Fibroblast of skin of right biceps (primary cell): Measurements from ENCODE around the gene KCTD1.
"Not testable (repeated sequence)": the region's sequence is repeated elsewhere in the genome, so short reads cannot be mapped to it uniquely, and the experiment has no call there.

Source experiments
- DNase-seq: peaks from one replicate; pipeline ENCODE4 v3.0.0-alpha.2; 2013

Gene KCTD1

GRCh38 chr18:26455639-26456038, 92.7 kb downstream of the KCTD1 start:
- DNase-seq = no peak

GRCh38 chr18:26454616-26455015, 93.7 kb downstream of the KCTD1 start:
- DNase-seq = no peak

- no peak for DNase-seq
Measured at GRCh38 chr18:26454192-26454591, 94.2 kb downstream of the KCTD1 start.

DNA sequence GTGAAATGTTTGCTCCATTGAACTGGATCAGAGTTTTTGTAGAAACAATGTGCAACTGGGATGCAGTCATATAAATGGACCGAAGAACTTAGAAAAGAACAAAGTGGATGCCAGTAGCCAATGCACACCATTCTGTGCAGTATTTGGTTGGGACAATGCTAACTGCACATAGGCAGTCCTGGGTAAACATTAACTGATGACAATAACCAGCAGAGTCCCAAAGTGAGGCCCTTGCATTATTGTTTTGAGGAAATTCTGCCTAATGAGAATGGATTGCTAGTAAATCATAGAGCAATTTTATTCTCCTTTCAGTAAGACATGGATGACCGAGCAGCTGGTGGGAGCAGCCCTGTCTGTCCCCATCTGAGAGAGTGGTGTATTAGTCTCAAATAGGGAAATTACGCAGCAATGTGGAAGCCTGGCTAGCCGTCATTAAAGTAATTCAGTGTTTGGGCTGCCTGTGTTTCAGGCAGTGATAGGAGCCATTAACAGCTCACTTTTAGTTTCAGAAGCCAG, 94.9 kb downstream of the KCTD1 start:
- no peak for DNase-seq

DNA sequence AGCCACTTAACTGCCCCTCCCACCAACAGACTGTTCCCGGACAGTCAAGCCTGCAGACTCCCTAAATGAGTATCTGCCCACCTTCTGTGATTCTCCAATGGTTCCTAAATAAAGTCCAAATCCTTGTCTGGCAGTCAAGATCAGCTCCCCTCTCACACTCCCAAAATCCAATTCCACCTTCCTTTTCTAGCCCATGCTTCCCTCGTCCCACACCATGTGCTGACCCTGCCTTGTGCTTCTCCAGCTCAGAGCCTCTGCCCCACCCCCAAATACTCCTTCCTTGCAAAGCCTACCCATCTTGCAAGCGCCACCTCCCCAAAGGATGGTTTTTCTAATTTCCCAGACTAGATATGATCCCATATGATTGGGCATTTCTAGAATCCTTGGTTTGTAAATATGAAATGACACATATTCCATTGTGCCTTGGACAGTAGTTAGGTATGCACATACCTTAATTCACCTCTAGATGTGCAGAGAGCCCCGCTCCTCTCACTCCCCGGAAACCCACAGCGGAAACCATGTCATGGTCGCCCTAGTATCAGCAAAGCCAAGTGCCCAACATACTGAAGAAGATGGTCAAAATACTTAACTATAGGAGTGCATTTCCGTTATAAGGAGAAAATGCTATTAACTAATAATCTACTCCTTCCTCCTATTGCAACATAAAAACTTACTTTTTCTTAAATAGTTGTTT, 97.2 kb downstream of the KCTD1 start:
- no peak for DNase-seq

- no peak for DNase-seq
Measured at GRCh38 chr18:26448714-26449159, 99.6 kb downstream of the KCTD1 start.

DNA sequence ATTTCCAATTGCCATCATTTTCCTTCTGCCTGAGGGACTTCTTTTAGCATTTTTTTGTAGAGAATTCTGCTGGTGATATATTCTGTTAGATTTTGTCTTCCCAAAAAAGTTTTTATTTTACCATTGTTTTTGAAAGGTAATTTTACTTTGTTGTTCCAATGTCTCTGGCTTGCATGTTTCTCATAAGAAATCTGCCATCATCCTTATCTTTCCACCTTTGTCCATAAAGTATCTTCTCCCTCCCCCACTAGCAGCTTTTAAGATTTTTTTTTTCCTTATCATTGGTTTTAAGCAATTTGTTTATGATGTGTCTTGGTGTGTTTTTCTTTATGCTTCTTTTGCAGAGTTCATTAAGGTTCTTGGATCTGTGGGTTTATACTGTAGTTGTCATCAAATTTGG, 104.5 kb downstream of the KCTD1 start:
- DNase-seq = no peak

GRCh38 chr18:26442126-26442525, 106.2 kb downstream of the KCTD1 start:
- no peak for DNase-seq

- DNase-seq = no peak
Measured at GRCh38 chr18:26440644-26441043, 107.7 kb downstream of the KCTD1 start.

DNA sequence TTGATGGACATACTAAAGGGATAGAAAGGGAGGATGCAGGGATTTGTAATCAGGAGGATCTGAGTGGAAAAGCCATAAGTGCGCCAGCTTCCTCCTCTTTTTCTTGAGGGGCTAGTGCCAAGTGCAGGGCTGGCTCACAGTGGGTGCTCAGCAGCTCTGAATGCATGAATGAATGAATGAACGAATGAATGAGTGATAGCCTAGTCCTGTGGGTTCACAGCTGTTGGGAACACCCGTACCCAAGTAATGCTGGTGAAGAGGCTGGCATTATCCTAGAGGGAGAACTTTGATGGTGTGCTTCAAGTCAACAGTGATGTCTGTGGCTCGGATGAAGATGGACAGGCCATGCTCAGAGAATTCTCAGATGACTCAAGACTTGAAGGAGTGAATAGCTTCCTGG, 108.8 kb downstream of the KCTD1 start:
- DNase-seq = no peak

- DNase-seq = no peak
Measured at GRCh38 chr18:26438980-26439379, 109.4 kb downstream of the KCTD1 start.

DNA sequence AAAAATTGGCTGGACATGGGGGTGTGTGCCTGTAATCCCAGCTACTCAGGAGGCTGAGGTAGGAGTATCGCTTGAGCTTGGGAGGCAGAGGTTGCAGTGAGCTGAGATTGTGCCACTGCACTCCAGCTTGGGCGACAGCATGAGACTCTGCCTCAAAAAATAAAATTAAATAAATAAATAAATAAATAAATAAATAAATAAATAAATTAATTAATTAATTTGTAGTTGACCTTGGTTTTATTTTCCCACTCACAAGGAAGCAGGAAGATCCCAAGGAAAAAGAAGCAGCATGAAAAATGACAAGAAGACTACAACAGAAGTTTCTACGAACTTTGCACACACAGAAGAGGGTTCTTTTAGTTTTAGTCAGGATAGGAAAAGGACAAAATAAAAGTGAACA, 110.7 kb downstream of the KCTD1 start:
- not testable (repeated sequence) for DNase-seq

DNA sequence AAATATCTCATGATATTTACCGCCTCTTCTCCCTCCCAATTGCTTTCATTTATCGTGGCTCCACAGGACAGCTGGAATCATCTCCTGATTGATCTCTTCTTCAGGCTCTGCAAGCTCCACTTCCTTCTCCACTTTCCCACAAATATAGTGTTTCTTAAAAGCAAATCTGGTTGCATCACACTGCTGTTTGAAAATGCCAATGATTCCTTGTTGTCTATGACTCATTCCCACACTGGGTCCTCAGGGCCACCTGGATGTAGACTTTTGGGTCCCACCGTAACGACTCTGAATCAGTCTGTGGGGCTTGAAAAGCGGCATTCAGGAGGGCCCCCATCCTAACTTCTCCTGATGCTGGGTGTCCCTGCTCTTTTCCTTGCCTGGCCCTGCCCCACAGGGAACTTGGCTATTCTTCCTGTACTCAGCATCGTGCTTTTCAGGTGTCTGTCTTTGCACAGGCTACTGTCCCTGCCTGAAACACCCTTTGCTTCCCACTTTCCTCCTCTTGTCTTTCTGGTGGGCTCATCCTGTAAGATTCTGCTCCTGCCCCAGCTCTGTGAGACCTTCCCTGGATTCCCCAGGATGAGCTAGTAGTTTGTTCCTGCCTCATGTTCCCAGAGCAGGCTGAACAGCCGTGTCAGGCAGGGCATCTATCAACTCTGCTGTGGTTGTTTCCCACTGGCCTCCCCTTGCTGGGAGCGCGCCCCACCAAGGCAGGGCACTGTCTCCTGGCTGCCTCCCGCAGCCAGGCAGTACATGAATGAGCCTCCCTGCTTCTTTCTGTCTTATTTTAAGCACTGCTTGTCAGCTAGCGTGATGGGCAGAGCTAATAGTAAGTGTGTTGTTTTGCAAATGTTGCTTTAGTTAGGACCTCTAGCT, 111.9 kb downstream of the KCTD1 start:
- DNase-seq = peak; percentile 87

DNA sequence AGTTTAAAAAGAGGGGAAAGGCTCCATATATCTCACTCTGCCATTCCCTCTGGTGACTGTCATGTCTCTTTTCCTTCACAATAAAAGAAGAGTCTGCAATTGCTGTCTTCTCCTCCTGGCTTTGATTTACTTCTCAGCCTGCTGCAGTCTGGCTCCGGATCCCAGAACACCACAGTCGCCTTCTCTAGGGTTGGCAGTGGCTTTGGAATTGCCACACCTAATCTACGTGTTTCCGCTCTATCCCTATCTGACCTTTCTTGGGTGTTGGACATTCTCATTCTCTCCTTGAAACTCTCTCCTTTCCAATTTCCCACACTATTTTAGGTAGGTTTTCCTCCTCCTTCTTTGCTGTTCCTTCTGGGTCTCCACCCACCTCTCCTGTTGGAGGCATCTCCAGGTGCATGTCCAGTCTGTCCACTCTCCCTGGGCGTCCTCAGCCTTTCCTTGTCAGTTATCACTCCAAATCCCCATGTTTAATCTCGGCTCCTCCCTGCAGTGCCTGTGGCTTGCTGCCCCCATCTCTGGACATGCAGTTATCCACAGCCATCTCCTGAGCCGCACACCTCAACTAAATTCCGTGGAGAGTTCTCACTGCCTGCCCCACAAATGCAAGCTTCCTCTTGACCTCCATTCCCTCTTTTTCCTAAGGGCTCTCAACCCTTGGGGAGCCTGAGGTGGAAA, 112.8 kb downstream of the KCTD1 start:
- DNase-seq = no peak

DNA sequence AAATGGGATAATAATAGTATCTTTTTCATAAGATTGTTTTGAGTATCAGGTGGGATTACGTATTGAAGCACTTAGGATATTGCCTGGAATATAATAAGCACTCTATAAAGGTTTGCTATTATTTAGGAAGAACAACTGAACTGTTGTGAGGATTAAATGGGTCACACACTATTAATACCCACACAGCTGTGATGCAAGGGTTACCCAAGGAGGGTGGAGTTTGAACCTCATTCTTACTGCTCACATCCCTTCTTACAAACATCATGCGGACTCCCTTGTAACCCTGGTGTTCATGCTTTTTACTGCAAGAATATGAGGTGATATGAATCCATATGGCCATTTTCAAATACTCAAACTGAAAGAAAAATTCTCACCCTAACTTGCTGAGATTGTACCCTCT, 113.5 kb downstream of the KCTD1 start:
- DNase-seq = no peak

- no peak for DNase-seq
Measured at GRCh38 chr18:26432651-26433424, 115.5 kb downstream of the KCTD1 start.

DNA sequence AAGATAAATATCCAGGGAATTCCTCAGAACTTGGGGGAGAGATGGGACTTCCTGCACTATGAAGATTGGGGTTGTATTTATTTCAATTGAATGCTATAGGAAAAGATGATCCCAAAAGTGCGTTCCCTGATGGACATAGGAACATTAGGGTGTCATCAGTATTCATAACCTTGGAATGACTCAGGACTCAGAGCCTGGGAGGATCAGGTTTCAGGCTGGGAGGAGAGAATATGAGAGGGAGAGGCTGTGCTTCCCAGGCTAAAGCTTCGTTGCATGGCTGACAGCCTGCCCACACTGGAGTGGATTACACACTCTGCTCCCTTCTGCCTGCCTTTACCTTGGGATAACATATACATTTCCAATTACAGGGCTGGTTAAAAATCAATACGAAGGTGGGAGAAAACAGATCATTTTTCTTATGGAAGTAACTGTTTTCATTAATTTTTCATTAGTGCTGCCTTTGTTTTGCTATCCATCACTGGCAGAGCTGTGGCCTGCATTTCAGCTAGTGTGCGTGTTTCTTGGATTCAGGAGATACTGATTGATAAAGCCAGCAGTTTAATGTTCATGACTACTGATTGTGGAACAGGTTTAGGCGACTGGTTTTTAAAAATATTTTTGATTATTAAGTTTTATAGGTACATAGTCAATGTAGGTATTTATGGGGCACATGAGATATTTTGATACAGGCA, 118.7 kb downstream of the KCTD1 start:
- DNase-seq = peak; percentile 89

DNA sequence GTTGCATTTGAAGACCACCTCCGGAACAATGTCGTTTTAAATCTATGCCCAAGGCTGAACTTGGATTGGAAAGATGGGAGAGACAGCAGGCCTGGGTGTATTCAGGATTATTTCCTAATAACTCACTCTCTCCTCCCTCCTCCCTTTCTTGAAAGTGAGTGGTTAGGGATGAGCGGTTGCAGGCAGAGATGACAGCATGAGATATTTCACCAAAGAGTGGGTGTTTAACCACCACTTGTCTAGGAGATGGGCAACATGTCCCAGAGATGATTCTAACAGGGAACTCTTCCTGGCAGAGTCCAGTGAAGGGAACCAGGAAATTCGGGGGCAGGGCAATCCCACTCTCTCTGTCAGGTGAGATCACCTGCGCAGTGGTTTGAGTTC, 123.2 kb downstream of the KCTD1 start:
- DNase-seq = peak; percentile 42

GRCh38 chr18:26424428-26425147, 123.8 kb downstream of the KCTD1 start:
- no peak for DNase-seq

DNA sequence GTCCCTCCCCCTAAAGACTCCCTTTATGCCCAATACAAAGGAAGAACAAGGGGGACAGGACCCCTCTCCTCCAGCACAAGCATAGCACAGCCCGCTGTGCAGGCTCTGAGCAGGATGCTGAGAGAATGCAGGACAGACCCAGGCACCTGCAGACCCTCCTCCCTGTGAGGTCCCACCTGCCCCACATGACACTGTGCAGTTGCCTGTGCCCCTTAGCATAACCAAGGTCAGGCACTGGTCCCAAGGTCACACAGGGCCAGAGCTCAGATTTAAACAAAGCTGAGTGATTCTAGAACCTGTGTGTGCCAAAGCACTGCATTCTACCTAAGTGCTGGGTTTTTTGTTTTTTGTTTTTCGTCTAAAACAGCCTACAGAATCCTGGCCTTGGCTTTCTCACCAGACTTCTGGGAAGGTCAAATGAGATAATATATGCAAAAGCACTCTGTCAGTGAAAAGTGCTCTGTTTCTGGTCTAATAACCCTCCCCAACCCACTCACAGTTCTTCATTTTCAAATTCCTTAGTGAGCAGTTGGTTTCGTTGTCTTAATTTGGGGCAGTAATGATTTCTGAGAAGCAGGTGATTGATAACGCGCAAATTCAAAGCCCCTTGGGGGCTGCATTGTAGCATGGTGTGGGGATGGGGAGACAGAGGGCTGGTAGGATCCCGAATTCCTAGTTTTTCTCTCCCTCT, 125.7 kb downstream of the KCTD1 start:
- DNase-seq = no peak

DNA sequence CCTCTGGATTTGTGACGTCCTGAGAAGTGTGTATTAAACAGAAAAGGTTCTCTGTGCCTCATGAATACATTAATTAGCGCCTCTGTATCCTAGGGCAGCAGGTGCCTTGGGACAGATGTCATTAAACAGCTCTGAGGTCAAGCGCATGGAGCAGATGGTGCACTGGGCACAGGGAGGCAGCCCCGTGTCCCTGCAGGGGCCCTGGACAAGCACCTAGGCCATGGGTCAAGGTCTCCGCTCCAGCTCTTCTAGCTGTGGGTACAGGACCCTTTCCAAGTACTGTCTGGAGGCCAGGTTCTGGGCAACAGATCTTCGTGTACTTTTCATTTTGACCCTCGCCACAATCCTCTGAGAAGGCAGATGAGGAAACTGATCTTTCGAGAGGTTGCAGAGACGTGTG, 126.4 kb downstream of the KCTD1 start:
- DNase-seq = no peak
